ENCODE results near the gene RNF40. TPM values are rescaled to one million over a fixed set of nuclear protein-coding genes. Genes with fewer than 3 reads are reported as not detected.

The RNF40 gene
- total RNA-seq, 1 donor from 2014 or later, result 94.6 TPM

DNA sequence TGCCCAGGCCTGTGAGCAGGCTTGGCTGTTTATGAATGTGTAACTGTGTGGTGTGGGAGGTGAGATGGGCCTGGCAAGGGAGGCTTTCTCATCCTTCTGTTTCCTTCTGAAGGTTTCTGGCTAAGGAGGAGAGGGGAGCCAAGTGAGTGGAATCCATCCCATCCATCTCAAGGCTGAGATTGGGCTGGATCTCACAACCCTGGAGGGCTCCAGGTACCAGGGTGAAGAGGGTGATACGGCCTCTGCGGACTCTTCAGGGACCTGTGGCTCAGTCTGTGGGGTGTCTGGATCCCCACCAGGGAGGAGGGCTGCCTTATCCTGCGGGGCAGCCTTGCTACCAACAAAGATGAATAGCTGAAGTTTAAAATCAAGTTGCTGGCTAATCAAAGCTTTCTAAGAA is 17.9 kb downstream of the RNF40 start:
- H3K9me3 Mint-ChIP-seq (ENCODE audit: unreplicated experiment), result no peaks in the 10 kb centered on the region
- no peaks in the 10 kb centered on the region for H3K9me3 ChIP-seq (ENCODE audit: insufficient read depth, low read depth, low read length)
- peaks cover 6% of the 10 kb centered on the region for H3K4me1 Mint-ChIP-seq (ENCODE audit: low read depth, unreplicated experiment)
- H3K36me3 Mint-ChIP-seq (ENCODE audit: low read depth, unreplicated experiment), result peaks cover 7% of the 10 kb centered on the region
- H3K27ac ChIP-seq (ENCODE audit: low read depth, low read length), result no peak overlapping the region
- no peaks in the 10 kb centered on the region for H3K27me3 ChIP-seq (ENCODE audit: insufficient read depth, low read length)
- H3K4me3 ChIP-seq (ENCODE audit: insufficient read depth, low read depth, low read length), result no peak overlapping the region
- H3K27me3 Mint-ChIP-seq (ENCODE audit: low read depth, unreplicated experiment), result no peaks in the 10 kb centered on the region
- peaks cover 29% of the 10 kb centered on the region for H4K20me1 ChIP-seq (ENCODE audit: insufficient read depth, low read length)
- DNase-seq (ENCODE audit: low read depth), result no peak
- H3K4me3 Mint-ChIP-seq (ENCODE audit: unreplicated experiment), result no peak overlapping the region
- peak overlapping the region; percentile 69 for H3K27ac Mint-ChIP-seq (ENCODE audit: unreplicated experiment)
- H2AFZ ChIP-seq (ENCODE audit: low read depth, low read length), result no peak overlapping the region
- peaks cover 3% of the 10 kb centered on the region for H3K36me3 ChIP-seq (ENCODE audit: insufficient read depth, low read length)
- H3K9ac ChIP-seq (ENCODE audit: low read length), result no peak overlapping the region
- peaks cover 30% of the 10 kb centered on the region for H3K79me2 ChIP-seq (ENCODE audit: insufficient read depth, low read length)
- FAIRE-seq, result no peak
- H3K4me1 ChIP-seq (ENCODE audit: insufficient read depth, low read length), result peaks cover 13% of the 10 kb centered on the region
- H3K4me2 ChIP-seq (ENCODE audit: low read length), result no peak overlapping the region
- TF ChIP-seq EZH2 (IDR thresholded peaks at IDR 0.05; ENCODE audit: insufficient read depth, low read length), result no peak
- no peak for TF ChIP-seq CTCF (IDR thresholded peaks at IDR 0.05; ENCODE audit: insufficient read depth, low read depth, low read length)

- H4K20me1 ChIP-seq (ENCODE audit: insufficient read depth, low read length), result peaks cover 34% of the 10 kb centered on the region
- H3K36me3 ChIP-seq (ENCODE audit: insufficient read depth, low read length), result peaks cover 3% of the 10 kb centered on the region
- no peak overlapping the region for H3K27ac ChIP-seq (ENCODE audit: low read depth, low read length)
- H3K4me3 Mint-ChIP-seq (ENCODE audit: unreplicated experiment), result no peak overlapping the region
- no peak overlapping the region for H3K9ac ChIP-seq (ENCODE audit: low read length)
- DNase-seq (ENCODE audit: low read depth), result no peak
- peaks cover 35% of the 10 kb centered on the region for H3K79me2 ChIP-seq (ENCODE audit: insufficient read depth, low read length)
- H3K4me1 ChIP-seq (ENCODE audit: insufficient read depth, low read length), result peaks cover 8% of the 10 kb centered on the region
- no peak for FAIRE-seq
- no peak overlapping the region for H3K27ac Mint-ChIP-seq (ENCODE audit: unreplicated experiment)
- no peak overlapping the region for H2AFZ ChIP-seq (ENCODE audit: low read depth, low read length)
- no peaks in the 10 kb centered on the region for H3K27me3 ChIP-seq (ENCODE audit: insufficient read depth, low read length)
- no peaks in the 10 kb centered on the region for H3K27me3 Mint-ChIP-seq (ENCODE audit: low read depth, unreplicated experiment)
- TF ChIP-seq EZH2 (IDR thresholded peaks at IDR 0.05; ENCODE audit: insufficient read depth, low read length), result no peak
- no peak for TF ChIP-seq CTCF (IDR thresholded peaks at IDR 0.05; ENCODE audit: insufficient read depth, low read depth, low read length)
- H3K4me3 ChIP-seq (ENCODE audit: insufficient read depth, low read depth, low read length), result no peak overlapping the region
- peaks cover 6% of the 10 kb centered on the region for H3K4me1 Mint-ChIP-seq (ENCODE audit: low read depth, unreplicated experiment)
- H3K9me3 Mint-ChIP-seq (ENCODE audit: unreplicated experiment), result no peaks in the 10 kb centered on the region
- peaks cover 7% of the 10 kb centered on the region for H3K36me3 Mint-ChIP-seq (ENCODE audit: low read depth, unreplicated experiment)
- H3K4me2 ChIP-seq (ENCODE audit: low read length), result no peak overlapping the region
- no peaks in the 10 kb centered on the region for H3K9me3 ChIP-seq (ENCODE audit: insufficient read depth, low read depth, low read length)
Observed at GRCh38 chr16:30780549-30780948, 18.4 kb downstream of the RNF40 start.

DNA sequence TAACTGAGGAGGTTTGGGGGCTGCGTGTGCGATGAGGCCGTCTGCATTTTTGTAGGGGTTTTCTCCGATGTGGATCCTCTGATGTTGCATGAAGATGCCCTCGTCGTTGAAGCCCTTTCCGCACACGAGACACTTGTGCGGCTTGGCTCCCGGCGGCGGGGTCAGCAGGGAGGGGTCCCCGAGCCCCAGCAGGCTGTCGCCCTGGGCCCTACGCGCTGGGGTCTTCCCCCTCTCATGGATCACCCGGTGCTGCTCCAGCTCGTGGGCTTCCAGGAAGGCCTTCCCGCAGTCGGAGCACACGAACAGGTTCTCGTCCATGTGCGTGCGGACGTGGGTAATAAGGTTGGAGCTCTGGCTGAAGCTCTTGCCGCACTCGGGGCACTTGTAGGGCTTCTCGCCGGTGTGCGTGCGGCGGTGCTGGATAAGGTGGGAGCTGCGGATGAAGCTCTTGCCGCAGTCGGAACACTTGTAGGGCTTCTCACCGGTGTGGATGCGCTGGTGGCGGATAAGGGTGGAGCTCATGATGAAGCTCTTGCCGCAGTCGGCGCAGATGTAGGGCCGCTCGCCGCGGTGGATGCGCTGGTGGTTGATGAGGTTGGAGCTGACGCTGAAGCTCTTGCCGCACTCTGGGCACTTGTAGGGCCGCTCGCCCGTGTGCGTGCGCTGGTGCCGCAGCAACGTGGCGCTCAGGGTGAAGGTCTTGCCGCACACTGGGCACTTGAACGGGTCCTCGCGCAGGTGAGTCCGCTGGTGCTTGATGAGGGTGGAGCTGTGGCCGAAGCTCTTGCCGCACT is 20.6 kb downstream of the RNF40 start:
- peaks cover 3% of the 10 kb centered on the region for H3K36me3 ChIP-seq (ENCODE audit: insufficient read depth, low read length)
- no peak for DNase-seq (ENCODE audit: low read depth)
- H3K4me2 ChIP-seq (ENCODE audit: low read length), result no peak overlapping the region
- no peak overlapping the region for H3K27ac ChIP-seq (ENCODE audit: low read depth, low read length)
- H3K27ac Mint-ChIP-seq (ENCODE audit: unreplicated experiment), result no peak overlapping the region
- H3K27me3 Mint-ChIP-seq (ENCODE audit: low read depth, unreplicated experiment), result no peaks in the 10 kb centered on the region
- no peak overlapping the region for H3K4me3 ChIP-seq (ENCODE audit: insufficient read depth, low read depth, low read length)
- peaks cover 7% of the 10 kb centered on the region for H3K36me3 Mint-ChIP-seq (ENCODE audit: low read depth, unreplicated experiment)
- FAIRE-seq, result no peak
- no peak for TF ChIP-seq CTCF (IDR thresholded peaks at IDR 0.05; ENCODE audit: insufficient read depth, low read depth, low read length)
- no peak for TF ChIP-seq EZH2 (IDR thresholded peaks at IDR 0.05; ENCODE audit: insufficient read depth, low read length)
- peaks cover 9% of the 10 kb centered on the region for H3K4me1 ChIP-seq (ENCODE audit: insufficient read depth, low read length)
- no peaks in the 10 kb centered on the region for H3K9me3 ChIP-seq (ENCODE audit: insufficient read depth, low read depth, low read length)
- H3K4me3 Mint-ChIP-seq (ENCODE audit: unreplicated experiment), result no peak overlapping the region
- no peaks in the 10 kb centered on the region for H3K9me3 Mint-ChIP-seq (ENCODE audit: unreplicated experiment)
- H3K9ac ChIP-seq (ENCODE audit: low read length), result no peak overlapping the region
- peaks cover 49% of the 10 kb centered on the region for H3K79me2 ChIP-seq (ENCODE audit: insufficient read depth, low read length)
- H4K20me1 ChIP-seq (ENCODE audit: insufficient read depth, low read length), result peaks cover 39% of the 10 kb centered on the region
- no peak overlapping the region for H2AFZ ChIP-seq (ENCODE audit: low read depth, low read length)
- peaks cover 4% of the 10 kb centered on the region for H3K4me1 Mint-ChIP-seq (ENCODE audit: low read depth, unreplicated experiment)
- H3K27me3 ChIP-seq (ENCODE audit: insufficient read depth, low read length), result no peaks in the 10 kb centered on the region
